Posterior cingulate gyrus (tissue), 11 donors: Measurements from ENCODE around the gene VPS13D.
A peak's percentile ranks its signal among the peaks of the same experiment; 100 is the strongest.
"Not testable (repeated sequence)": the region's sequence is repeated elsewhere in the genome, so short reads cannot be mapped to it uniquely, and the experiment has no call there.

Experiments
- DNase-seq, 10 donors: peaks; one replicate each; pipeline versions ENCODE4 v3.0.0 to v3.0.0-alpha.2; 2020 to 2021; ENCODE audit warnings: mixed read lengths in 3 of 10
- intact Hi-C: fragments of 100-400 bp; cut with DNase I; formaldehyde crosslinking; loops from one replicate; pipeline ENCODE4 v1.15.1; 2023

The VPS13D gene

DNA sequence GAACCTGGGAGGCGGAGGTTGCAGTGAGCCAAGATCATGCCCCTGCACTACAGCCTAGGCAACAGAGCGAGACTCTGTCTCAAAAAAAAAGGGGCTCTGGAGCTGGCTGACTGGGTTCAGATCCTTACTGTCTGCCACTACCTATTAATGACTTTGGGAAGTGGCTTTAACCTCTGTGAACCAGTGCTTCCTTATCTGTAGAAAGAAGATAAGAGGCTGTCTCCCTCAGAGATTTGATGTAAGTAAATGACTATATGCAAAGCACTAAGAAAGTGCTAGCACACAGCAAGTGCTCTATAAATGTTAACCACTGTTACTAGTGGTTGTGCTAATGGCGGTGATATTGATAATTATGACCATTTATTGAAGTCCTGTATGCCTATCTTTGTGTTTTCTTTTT lies 94.6 kb downstream of the VPS13D start:
- no peak for DNase-seq
- intact Hi-C loops, result no loop called here

GRCh38 chr1:12324973-12325372 lies 95.1 kb downstream of the VPS13D start:
- intact Hi-C loops, DNase-seq: not testable (repeated sequence)

GRCh38 chr1:12326986-12327385 lies 97.2 kb downstream of the VPS13D start:
- DNase-seq, result no peak
- intact Hi-C loops, result no loop called here

GRCh38 chr1:12327566-12327965 lies 97.7 kb downstream of the VPS13D start:
- no peak for DNase-seq
- intact Hi-C loops, result no loop called here

GRCh38 chr1:12333036-12333785 lies 103.4 kb downstream of the VPS13D start:
- intact Hi-C loops, result no loop called here
- DNase-seq, result no peak

- intact Hi-C loops, result no loop called here
- no peak for DNase-seq
Observed at GRCh38 chr1:12335815-12336214, 106.0 kb downstream of the VPS13D start.

DNA sequence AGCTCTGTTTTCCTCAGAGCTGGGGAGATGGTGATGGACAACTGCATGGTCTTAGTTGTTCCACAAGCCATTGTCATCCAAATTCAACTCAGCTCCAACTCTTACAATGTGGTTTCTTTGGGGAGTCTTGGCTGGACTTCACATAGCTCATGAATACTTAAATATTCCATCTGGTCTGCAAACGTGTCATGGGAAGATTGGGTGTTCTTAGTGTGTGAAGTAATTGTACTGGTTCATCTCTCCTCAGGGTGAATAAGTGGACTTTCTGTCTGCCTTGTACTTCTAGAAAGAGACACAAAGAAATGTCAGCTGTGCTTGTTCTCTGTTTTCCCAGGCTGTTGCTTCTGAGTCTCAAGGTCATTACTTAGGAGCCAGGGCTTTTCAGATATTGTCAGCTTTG lies 106.6 kb downstream of the VPS13D start:
- intact Hi-C loops, result no loop called here
- DNase-seq, result no peak

DNA sequence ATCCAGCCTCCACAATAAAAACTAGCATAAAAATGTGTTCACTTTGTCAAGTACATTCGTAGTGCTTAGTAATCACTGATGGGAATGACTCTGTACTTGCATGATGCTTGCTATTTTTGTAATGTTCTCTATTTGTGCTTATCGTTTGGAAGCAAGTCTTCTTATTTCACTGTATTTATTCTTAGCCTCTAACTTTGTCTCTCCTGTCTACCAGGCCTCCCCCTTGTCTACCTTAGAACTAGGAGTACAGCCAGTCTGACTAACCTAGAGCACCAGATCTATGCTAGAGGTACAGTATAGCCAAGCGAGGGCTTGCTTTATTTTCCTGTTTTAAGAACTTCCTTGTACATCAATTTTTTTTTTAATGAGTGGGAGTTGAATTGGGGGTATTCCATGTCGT lies 108.2 kb downstream of the VPS13D start:
- no peak for DNase-seq

DNA sequence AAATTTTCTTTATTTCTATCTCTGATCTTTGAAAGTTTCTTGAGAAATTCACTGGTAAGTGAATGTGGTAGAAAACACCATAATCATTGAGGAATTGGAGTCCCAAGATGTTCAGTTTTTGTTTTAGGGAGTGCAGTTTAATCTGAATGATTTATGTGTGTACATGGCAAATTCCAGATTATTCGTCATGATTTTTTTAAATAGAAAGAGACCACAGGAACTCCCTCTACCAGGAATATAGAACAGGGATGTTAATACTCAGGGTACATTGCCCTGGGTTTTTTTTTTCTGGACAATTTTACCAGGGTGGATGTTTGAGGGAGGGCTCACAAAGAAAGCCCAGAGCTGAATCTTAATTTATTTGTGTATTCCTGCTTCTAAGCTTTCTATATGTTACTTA lies 109.0 kb downstream of the VPS13D start:
- intact Hi-C loops, result no loop called here
- DNase-seq, result no peak

More for the DNA sequence above, 108.2 kb downstream of the VPS13D start:
- intact Hi-C loops, result no loop called here

DNA sequence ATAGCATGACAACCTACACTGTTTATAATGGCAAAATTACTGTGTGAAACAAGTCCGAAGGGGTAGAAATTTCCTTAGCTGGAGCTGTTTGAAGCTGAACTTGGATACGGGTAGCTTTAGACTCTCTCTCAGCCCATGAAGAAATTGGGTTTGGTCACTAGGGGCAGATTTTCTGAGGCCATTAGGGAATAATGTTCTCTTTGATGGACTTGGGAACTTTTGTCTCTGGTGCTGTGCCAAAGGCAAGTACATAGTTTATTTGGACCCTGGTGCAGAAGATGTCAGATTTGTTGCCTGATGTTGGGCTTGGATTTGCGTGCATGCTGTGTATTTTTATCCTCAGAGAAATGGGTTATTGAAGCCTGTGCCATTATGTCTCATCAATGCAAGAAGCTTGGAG lies 109.6 kb downstream of the VPS13D start:
- no peak for DNase-seq

GRCh38 chr1:12339811-12340543 lies 110.1 kb downstream of the VPS13D start:
- no peak for DNase-seq
- intact Hi-C loops, result no loop called here

More for the DNA sequence above, 109.6 kb downstream of the VPS13D start:
- intact Hi-C loops, result no loop called here

DNA sequence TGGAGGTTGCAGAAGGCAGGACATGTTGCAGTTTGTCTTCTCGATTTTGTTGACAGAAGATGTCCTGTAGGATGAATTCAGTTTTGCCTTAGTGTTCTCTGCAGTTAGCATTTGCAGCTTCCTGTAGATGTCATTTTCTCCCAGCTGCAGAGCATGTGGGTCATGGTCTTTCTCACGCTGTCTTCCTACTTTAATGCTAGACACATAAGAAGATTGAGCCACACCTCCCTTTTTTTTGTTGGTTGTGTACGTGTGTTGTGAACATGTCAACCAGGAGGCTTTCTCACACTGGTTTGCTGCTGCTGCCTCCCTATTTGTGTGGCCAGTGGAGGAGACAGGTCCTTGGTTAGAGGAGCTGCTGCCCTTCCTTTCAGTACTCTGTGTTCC lies 110.7 kb downstream of the VPS13D start:
- intact Hi-C loops, result no loop called here
- no peak for DNase-seq

DNA sequence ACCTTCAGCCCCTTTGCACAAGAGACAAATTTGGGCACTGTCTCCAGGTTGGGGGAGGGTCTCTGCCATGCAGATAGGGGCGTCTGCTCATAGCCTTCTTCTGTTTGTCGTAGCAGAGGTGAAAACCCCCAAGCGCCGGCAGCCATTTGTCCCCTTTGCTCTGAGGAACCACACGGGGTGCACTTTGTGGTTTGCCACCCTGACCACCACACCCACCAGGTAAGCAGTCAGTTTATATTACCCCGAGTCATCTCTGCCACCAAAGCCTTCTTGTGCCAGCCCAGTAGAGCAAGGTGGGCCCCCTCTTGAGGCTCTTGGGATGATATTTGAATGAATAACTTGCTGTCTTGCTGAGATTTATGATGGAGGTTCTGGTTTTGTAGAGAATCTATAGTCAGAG lies 111.8 kb downstream of the VPS13D start:
- no peak for DNase-seq
- intact Hi-C loops, result no loop called here

GRCh38 chr1:12342401-12343003 lies 112.7 kb downstream of the VPS13D start:
- DNase-seq, result peak in 1 of 10 donors; percentile 79
- intact Hi-C loops, result no loop called here

- no peak for DNase-seq
- intact Hi-C loops, result no loop called here
Observed at GRCh38 chr1:12343823-12344487, 114.1 kb downstream of the VPS13D start.

DNA sequence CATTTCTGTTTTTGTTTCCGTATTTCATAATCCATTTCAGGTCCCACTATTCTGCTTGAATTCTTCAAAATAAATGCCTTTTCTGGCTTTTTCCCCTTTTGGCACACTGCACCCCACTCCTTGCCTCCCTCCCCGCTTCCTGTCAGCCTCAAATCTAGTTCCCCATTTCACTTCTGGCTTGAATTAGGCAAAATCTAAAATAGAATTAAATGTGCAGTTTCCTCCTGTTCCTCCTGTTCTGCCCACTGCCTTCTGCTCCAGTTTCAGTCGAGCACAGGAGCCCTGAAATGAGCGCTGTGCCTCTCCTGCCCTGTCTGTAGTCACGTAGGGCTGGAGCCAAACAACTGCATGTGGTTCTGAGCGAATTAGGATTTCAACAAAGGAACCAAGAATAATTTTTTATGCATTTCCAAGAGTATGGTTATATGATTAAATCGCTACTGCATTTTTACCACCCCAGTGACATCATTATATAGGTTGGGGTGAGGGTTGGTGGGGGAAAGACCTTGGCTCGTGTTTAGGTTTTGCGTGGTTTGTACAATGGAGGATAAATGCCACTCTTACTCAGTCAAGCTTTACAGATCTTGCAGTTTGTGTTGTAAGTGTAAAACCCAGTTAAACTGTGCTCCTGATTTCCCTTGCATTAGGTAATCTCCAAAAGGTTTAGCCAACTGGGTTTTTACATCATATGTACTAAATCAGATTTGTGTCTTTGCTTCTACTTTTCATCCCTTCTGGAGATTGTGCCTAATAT lies 114.9 kb downstream of the VPS13D start:
- intact Hi-C loops, result no loop called here
- peak; percentile 12 to 93 (median 58) for DNase-seq

DNA sequence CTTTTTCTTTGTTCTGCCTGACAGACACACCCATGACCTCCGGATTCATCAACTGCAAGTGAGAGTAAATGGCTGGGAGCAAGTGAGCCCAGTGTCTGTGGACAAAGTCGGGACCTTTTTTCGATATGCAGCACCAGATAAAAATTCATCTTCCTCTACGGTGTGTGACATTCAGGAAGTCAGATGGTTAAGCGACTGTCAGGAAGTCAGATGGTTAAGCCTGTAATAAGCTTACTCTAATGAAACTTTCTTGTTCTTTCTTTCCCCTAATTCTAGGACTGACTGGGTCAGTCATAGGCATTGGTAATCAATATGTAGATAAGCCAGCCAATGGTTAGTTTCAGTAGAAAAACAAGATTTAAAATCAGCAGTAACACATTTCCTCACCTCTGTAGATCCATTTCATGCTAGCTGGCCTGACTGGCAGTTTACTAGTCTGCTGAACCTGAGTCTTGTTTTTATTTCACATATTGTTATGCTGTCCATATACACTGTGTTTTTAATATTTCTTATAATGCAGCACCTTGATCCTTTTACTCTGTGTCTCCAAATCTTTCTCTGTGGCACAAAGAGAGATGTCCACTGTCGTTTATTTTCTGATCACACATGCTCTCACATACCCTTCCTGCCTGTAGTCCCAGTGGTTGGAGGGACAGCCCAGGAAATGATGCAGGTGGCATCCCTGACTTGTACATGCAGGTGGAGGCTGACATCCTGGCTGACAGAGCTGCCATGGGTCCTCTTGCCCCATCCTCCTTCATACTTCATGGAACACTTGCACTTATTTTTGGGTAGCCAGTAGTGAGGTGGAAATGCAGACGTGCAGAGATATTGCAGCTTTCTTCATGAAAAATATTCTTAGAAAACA lies 115.8 kb downstream of the VPS13D start:
- intact Hi-C loops, result no loop called here
- no peak for DNase-seq

DNA sequence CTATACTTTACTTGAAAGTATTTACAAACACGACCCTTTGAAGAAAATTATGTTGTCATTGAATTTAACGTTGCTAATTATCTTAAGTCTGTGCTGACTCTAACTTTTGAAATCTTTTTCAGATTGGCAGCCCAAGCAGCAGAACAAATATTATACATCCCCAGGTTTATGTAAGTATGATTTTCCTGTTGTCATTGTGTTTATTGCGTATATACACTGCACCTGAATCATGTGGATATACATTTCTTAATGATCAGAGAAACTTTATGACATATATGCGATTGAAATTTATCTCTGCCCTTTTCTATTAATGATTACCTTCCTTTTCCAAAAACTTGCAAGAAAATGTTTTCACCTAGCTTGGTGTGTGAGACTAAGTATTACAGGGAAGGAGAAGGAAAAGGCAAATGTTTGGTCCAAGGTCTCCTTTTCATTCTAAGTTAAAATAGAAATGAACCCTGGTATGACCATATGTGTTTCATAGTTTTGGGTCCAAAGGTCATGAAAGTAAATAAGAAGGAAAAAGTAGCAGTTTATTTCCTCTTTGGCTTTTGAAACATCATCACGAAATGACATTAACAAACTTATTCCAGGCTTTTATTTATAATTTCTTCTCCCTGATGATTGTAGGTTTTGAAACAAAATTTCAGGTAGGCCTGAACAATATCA lies 116.8 kb downstream of the VPS13D start:
- DNase-seq, result no peak
- intact Hi-C loops, result no loop called here

DNA sequence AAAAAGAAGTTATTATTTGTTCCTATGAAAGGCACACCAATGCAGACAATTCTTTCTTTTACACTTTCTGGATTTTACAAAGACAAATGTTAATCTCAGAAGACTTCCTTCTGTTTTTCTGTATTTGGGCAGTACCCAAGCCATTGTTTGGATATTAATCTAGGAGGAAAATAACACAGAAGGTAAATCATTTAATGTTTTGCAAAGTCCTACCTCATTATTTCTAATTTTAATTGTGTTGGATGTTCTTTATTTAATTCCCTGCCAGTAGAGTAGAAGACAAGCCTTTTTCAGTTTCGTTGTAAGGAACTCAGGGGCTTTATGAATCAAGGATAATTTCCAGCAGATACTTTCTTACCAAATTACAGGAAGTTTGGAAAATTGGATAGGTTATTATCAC lies 118.3 kb downstream of the VPS13D start:
- no peak for DNase-seq
- intact Hi-C loops, result no loop called here
